ENCODE measurements around the gene ERCC4.
A peak's percentile ranks its signal among the peaks of the same experiment; 100 is the strongest.

ERCC4 gene

DNA sequence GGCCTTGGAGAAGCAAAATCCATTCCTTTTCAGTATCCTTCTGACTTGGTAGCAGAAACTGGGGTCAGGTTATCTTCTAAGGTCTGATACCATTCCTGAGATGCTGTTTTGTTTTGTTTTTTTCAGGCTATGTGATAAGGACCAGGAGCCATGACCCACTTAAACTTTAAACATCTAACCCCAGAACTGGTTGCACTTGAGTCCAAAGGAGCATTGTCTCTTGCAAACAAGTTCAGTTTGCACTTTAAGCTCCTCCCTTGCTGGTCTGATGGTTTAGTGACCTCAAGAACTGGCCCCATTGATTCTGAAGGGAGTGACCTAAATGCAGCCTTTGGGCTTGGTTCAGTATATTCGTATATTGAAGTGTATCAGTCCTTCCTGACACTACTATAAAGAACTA, 75.2 kb downstream of the ERCC4 start:
- CTCF ChIA-PET: interaction anchor here (1.2 kb wide), 1 partner anchor 9 kb away, joined by 5 read pairs; no protein-coding TSS in a partner anchor

DNA sequence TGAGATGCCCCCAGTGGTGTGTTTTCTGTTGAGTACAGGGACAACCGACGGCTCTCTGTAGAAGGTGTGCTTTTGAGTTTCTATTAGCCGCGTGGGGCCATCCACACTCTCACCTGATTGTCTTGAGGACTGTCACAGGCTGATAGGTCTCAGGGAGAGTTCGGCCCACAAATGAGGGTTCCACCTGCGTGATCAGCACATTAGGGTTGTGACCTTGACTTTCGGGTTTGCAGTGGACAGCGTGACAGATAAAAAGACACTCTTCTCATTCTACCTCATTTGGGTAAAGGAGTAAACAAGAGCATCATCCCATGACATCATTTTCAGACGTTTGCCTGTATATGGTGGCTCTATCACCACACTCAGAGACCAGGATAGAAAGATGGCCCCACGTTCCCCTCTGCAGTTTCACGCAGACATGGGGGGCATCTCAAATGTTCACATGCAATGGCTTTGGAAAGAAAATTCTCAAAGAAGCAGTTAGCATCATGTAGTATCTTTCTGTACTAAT, 76.9 kb downstream of the ERCC4 start:
- Histone ChIP-seq H3K27ac (ENCODE audit: extremely low read depth, low read depth, low read length) (no peak overlapping the region), H3K4me1 (ENCODE audit: control insufficient read depth, insufficient read depth, low read length) (no peaks in the 10 kb centered on the region; the same call in 1 of the 2 replicates), H3K36me3 (ENCODE audit: control insufficient read depth in 2 of 2, insufficient read depth in 1 of 2, low read length in 2 of 2) (no peaks in the 10 kb centered on the region), H3K4me3 (ENCODE audit: low read depth, low read length) (no peak overlapping the region), H3K9me3 (ENCODE audit: control insufficient read depth, insufficient read depth, low read depth, low read length) (no peaks in the 10 kb centered on the region)
- ChIA-PET POLR2A (no interaction called here), CTCF (interaction anchor here (0.6 kb wide), 1 partner anchor 333 kb away, joined by 3 read pairs; no protein-coding TSS in a partner anchor)
- TF ChIP-seq ZNF239 (tag by site-specific recombination; IDR thresholded peaks at IDR 0.05) (no peak), ZNF518A (tag by site-specific recombination; conservative IDR thresholded peaks at IDR 0.05; ENCODE audit: low read depth) (no peak), ZBTB6 (tag by site-specific recombination; IDR thresholded peaks at IDR 0.05) (0 out of 2 replicates have a peak, but pooled peaks have one; percentile 11), ZNF37A (tag by site-specific recombination; IDR thresholded peaks at IDR 0.05) (no peak)

More for the DNA sequence above, 75.2 kb downstream of the ERCC4 start:
- H3K27ac ChIP-seq (ENCODE audit: extremely low read depth, low read depth, low read length): no peak overlapping the region
- no peaks in the 10 kb centered on the region for H3K36me3 ChIP-seq (ENCODE audit: control insufficient read depth in 2 of 2, insufficient read depth in 1 of 2, low read length in 2 of 2)
- H3K4me3 ChIP-seq (ENCODE audit: low read depth, low read length): no peak overlapping the region
- no peaks in the 10 kb centered on the region for H3K9me3 ChIP-seq (ENCODE audit: control insufficient read depth, insufficient read depth, low read depth, low read length)
- TF ChIP-seq AEBP2 (tag by site-specific recombination; IDR thresholded peaks at IDR 0.05; ENCODE audit: borderline replicate concordance): no peak
- no peak for TF ChIP-seq ZNF664 (tag by site-specific recombination; IDR thresholded peaks at IDR 0.05)
- TF ChIP-seq ZNF701 (tag by site-specific recombination; IDR thresholded peaks at IDR 0.05): no peak
- no peak for TF ChIP-seq ZNF398 (tag by site-specific recombination; IDR thresholded peaks at IDR 0.05)
- TF ChIP-seq, protein P1, sequence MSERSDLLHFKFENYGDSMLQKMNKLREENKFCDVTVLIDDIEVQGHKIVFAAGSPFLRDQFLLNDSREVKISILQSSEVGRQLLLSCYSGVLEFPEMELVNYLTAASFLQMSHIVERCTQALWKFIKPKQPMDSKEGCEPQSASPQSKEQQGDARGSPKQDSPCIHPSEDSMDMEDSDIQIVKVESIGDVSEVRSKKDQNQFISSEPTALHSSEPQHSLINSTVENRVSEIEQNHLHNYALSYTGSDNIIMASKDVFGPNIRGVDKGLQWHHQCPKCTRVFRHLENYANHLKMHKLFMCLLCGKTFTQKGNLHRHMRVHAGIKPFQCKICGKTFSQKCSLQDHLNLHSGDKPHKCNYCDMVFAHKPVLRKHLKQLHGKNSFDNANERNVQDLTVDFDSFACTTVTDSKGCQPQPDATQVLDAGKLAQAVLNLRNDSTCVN (tag by site-specific recombination; optimal IDR thresholded peaks at IDR 0.05): no peak
- TF ChIP-seq SETDB1 (IDR thresholded peaks at IDR 0.05; ENCODE audit: insufficient read length, low read length): no peak
- TF ChIP-seq ZNF335 (tag by site-specific recombination; conservative IDR thresholded peaks at IDR 0.05): no peak
- no peak for TF ChIP-seq ZNF211 (tag by site-specific recombination; IDR thresholded peaks at IDR 0.05; ENCODE audit: low read depth)
- no peak for TF ChIP-seq GLI4 (tag by site-specific recombination; IDR thresholded peaks at IDR 0.05)
- no peak for TF ChIP-seq ZNF837 (tag by site-specific recombination; IDR thresholded peaks at IDR 0.05)
- no peak for TF ChIP-seq ZNF133 (tag by site-specific recombination; IDR thresholded peaks at IDR 0.05)
- no peaks in the 10 kb centered on the region; the same call in 1 of the 2 replicates for H3K4me1 ChIP-seq (ENCODE audit: control insufficient read depth, insufficient read depth, low read length)
- POLR2A ChIA-PET: no interaction called here
